T-helper 1 cell treated with Interleukin-12 subunit alpha and Interleukin-12 subunit beta and Interleukin-4 antibody, amounts not matched to agents 30 ng/mL and 1 ng/mL, for 36 hours (primary cell): ENCODE measurements around the gene COL5A2. TPM values are rescaled to one million over a fixed set of nuclear protein-coding genes. Genes with fewer than 3 reads are reported as not detected.

ENCODE experiments used
- intact Hi-C: fragments of 100-400 bp; cut with micrococcal nuclease; formaldehyde crosslinking; loops from one replicate; pipeline ENCODE4 v1.15.1; 2024
- total RNA-seq: library from RNA; stranded (reverse); gene quantifications from 2 replicates; pipeline ENCODE4 v1.2.3, GENCODE V29; 2022

The COL5A2 gene
- total RNA-seq = 0.41 and 0.49 TPM in 2 replicates

GRCh38 chr2:189179570-189179950 lies at the start of gene COL5A2:
COL5A2 (minus strand) TSS chr2:189179761; CDS start chr2:189179604, 157 bp downstream.
- intact Hi-C loops = no loop called here

DNA sequence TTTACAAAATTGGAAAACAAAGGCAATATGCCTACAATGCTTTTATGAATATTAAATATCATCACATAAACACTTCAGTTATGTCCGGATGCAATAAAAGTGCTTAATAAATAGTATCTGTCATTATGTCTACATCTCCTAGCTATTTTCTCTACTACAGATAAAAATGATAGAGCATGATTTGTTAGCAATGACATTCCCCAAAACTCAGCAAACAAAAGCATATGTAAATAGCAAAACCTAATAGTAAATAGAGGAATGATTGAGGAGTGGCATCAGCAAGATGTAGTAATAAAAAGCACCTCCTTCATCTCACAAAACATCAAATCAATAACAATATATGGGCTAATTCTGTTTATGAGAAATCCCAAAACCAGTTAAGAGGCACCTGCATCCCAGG lies 46.5 kb upstream of the COL5A2 start:
- intact Hi-C loops = no loop called here

GRCh38 chr2:189225032-189225431 lies 45.5 kb upstream of the COL5A2 start:
- intact Hi-C loops = no loop called here

- intact Hi-C loops = no loop called here
These were observed 43.0 kb upstream of the COL5A2 start for GRCh38 chr2:189222468-189223105.

- intact Hi-C loops = no loop called here
These were observed 42.4 kb upstream of the COL5A2 start for GRCh38 chr2:189221811-189222467.

DNA sequence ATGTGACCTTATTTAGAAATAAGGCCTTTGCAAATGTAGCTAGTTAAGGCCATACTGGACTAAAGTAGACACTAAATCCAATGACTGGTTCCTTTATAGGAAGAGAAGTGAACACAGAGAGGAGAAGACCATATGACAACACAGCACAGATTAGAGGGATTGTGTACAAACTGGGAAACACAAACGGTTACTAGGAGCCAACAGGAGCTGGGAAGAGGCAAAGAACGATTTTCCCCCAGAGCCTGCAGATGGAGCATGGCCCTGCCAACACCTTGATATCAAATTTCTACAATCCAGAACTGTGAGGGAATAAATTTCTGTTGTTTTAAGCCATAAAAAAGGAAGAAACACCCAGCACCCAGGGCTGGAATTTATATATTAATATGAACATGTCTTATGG lies 38.7 kb upstream of the COL5A2 start:
- intact Hi-C loops = loop anchor here (5.0 kb wide), 1 partner anchor 194 kb away; no protein-coding TSS in a partner anchor

- intact Hi-C loops = loop anchor here (5.0 kb wide), 1 partner anchor 195 kb away; no protein-coding TSS in a partner anchor
These were observed 38.0 kb upstream of the COL5A2 start for GRCh38 chr2:189217541-189217940.

GRCh38 chr2:189217051-189217450 lies 37.5 kb upstream of the COL5A2 start:
- intact Hi-C loops = loop anchor here (5.0 kb wide), 1 partner anchor 195 kb away; no protein-coding TSS in a partner anchor

DNA sequence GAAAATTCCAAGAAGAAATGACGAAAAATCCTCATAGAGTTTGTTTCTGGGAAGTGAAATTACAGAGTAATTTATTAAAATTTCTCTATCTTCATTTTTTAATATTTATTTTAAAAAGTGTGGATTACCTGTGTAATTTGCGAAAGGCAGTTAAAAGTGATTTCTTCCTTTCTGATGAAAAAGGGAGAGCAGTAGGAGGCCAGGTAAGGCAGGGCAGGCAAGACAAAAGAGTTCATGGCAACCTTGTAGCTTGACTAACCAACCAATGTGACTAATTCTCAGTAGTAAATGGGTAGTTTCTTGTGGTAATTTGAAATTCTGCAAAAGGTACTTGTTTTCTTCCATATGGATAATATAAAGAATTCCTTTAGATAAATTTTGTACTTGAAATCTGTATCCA lies 34.9 kb upstream of the COL5A2 start:
- intact Hi-C loops = no loop called here

- intact Hi-C loops = no loop called here
These were observed 33.7 kb upstream of the COL5A2 start for GRCh38 chr2:189213250-189213649.

GRCh38 chr2:189210250-189211087 lies 30.9 kb upstream of the COL5A2 start:
- intact Hi-C loops = no loop called here

GRCh38 chr2:189208254-189208653 lies 28.7 kb upstream of the COL5A2 start:
- intact Hi-C loops = loop anchor here (5.0 kb wide), 1 partner anchor 74 kb away; no protein-coding TSS in a partner anchor

GRCh38 chr2:189204322-189204941 lies 24.9 kb upstream of the COL5A2 start:
- intact Hi-C loops = no loop called here

- intact Hi-C loops = no loop called here
These were observed 23.7 kb upstream of the COL5A2 start for GRCh38 chr2:189203177-189203799.

- intact Hi-C loops = no loop called here
These were observed 20.2 kb upstream of the COL5A2 start for GRCh38 chr2:189199797-189200196.

DNA sequence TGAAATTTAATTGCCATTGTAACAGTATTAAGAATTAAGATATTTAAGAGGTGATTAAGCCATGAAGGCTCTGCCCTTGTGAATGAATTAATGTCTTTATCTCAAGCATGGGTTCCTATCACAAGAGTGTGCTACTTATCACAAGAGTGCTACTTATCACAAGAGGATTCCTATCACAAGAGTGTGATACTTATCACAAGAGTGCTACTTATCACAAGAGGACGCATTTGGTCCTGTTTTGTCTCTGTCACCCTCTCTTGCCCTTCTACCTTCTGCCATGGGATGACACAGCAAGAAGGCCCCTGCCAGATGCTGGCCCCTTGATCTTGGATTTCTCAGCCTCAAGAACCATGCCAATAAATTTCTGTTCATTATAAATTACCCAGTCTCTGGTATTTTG lies 13.2 kb upstream of the COL5A2 start:
- intact Hi-C loops = no loop called here

GRCh38 chr2:189191766-189192165 lies 12.2 kb upstream of the COL5A2 start:
- intact Hi-C loops = no loop called here

DNA sequence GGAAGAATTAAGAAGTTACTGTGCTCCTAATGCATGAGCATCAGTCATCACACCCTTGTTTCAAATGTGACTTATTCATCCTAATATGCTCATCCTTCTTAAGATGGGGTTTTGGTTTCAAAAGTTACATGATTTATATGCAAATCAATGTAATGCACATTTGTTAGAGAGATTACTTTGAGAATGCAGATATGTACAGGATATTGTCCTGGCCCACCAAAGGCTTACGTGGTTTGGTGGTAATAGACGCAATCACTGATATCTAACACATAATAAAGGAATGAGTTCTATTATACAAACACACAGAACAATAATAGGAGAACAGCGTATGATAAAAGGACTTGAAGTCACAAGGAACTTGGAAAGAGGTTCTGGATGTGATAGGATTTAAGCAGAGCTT lies 11.1 kb upstream of the COL5A2 start:
- intact Hi-C loops = no loop called here

DNA sequence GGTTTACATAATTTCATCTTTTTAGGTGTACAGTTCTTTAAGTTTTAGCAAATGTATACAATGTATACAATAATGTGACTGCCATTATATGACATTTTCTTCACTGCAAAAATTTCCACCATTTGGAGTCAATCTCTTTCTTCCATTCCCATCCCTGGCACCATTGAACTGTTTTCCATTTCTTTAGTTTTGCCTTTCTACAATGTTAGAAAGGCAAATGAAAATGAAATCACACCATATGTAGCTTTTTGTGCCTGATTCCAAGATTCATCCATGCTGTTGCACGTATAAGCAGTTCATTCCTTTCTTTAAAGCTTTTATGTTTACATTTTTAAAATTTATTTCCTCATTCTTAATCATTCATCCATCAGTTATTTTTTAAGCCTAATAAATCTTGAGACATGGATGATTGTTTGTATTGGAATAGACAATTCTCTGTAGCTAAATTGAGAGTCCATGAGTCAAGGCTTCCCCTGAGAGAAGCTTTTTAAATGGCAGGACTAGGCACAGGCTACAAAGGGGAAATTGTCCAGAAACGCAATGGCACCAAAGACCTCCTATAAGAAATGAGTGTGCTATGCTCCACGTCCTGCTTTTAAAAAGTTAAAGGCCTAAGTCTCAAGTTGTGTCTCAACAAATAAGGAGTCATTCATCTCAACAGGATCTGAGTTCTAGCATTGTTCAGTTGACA lies 8.7 kb upstream of the COL5A2 start:
- intact Hi-C loops = no loop called here

DNA sequence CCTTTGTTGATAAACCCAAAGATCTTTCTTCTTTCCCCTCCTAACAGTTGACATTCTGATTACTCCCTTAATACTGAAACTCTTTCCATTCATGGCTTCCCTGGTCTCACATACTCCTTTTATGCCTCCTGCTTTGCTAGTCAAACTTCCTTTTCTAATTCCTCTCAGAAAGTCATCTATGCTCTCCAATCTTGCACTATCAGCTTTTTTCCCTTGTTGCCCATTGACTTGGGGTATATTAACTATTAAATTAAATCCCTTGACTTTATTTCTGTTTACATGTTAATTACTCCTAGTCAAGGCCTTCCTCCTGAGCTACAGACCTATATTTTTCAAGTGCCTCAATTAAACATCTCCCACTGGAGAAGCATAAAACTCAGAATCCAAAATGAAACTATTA lies 3.6 kb upstream of the COL5A2 start:
- intact Hi-C loops = no loop called here

DNA sequence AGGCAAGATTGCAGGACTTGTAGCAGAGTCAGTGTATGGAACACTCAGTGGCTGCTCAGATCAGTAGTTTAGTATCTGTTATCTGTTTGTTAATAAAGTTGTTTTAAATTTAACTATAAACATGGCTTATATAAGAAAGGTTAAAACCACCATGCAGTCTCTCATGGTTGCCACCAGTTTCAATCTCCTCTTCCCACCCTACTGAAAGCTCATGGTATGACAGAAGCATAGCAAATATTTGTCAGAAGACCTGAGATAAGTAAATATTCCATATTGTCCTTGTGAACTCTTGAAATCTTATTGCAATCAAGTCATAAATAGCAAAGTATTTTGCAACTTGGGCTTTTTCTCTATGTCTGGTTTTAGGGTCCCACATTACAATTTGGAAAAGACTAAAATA lies 2.1 kb upstream of the COL5A2 start:
- intact Hi-C loops = no loop called here
